Fibroblast of lung (primary cell): ENCODE measurements around the gene KEL.

ENCODE experiments used
- EZH2 ChIP-seq: IDR thresholded peaks from 2 replicates; pipeline ENCODE4 v1.5.1; 2012; ENCODE audit warnings: low read length, control low read depth, mild to moderate bottlenecking; ENCODE audit errors: missing control alignments
- TF ChIP-seq, protein P1 (sequence below), 2 donors: IDR thresholded peaks in 1 of 2; conservative IDR thresholded peaks in 1 of 2; 1 replicate in 1 of 2; 2 replicates in 1 of 2; pipeline ENCODE4 v1.5.1; 2011 to 2012; ENCODE audit warnings: low read length in 2 of 2, control low read depth in 1 of 2, inconsistent platforms in 1 of 2, low read depth in 1 of 2, mild to moderate bottlenecking in 1 of 2

DNA sequence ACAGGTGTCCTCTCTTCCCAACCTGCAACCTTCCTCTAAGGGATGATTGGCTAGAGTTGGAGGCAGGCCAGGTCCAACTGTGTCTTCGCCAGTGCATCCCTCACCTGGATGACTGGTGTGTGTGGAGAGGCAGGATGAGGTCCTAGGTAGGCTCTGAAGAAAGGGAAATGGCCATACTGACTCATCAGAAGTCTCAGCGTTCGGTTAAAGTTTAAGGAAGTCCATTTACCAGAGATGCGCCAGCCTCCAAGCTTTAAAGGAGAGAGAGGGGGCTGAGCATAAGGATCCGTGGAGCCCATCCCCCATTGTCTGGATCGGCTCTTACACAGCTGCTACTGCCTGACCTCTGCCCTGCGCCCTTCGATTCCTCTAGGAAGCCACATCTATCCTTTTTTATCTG is 4.4 kb downstream of the KEL start:
- TF ChIP-seq, protein P1, sequence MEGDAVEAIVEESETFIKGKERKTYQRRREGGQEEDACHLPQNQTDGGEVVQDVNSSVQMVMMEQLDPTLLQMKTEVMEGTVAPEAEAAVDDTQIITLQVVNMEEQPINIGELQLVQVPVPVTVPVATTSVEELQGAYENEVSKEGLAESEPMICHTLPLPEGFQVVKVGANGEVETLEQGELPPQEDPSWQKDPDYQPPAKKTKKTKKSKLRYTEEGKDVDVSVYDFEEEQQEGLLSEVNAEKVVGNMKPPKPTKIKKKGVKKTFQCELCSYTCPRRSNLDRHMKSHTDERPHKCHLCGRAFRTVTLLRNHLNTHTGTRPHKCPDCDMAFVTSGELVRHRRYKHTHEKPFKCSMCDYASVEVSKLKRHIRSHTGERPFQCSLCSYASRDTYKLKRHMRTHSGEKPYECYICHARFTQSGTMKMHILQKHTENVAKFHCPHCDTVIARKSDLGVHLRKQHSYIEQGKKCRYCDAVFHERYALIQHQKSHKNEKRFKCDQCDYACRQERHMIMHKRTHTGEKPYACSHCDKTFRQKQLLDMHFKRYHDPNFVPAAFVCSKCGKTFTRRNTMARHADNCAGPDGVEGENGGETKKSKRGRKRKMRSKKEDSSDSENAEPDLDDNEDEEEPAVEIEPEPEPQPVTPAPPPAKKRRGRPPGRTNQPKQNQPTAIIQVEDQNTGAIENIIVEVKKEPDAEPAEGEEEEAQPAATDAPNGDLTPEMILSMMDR (conservative IDR thresholded peaks at IDR 0.05 in 1 of 2, IDR thresholded peaks at IDR 0.05 in 1 of 2; ENCODE audit: low read depth in 1 of 2, low read length in 2 of 2), result no peak
- no peak for TF ChIP-seq EZH2
